ENCODE results near the gene MS4A10.
A peak's percentile ranks its signal among the peaks of the same experiment; 100 is the strongest.
"Not testable (repeated sequence)": the region's sequence is repeated elsewhere in the genome, so short reads cannot be mapped to it uniquely, and the experiment has no call there.

MS4A10 gene

DNA sequence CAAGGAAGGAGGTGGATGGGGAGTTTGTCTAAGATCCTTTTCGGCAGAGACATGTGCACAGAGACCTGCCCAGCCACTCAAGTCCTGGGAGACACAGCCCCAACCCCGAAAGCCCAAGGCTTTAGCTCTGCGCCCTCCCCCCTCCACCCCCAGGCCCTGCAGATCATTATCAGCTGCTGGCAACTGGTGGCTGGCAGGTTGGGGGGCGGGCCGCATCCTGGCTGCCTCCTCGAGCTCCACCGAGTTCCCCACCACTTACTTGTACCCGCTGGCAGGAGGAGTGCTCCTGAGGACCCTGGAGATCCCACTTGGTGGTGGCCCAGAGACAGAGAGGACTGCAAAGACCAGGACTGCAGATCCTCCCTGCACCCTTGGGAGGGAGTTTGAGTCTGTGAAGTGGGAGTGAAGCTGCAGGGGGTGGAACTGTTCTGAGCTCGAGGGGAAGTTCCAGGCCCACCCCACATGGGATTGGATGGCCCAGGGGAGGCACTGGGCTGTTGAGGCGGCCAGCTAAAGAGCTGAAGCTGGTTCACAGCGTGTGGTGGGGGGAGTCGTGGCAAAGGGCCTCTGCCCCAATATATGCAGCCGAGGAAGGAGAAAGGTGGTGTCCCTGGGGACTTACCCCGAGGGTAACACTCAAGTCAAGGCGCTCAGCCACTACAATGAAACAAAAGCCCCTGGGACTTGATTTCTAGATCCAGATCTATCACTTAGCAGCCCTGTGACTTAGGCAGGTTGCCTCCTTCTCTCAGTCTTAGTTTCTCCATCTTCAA is 36.9 kb downstream of the MS4A10 start:
- no peak for DNase-seq (ENCODE audit: extremely low read depth in 1 of 2, low read depth in 1 of 2)

DNA sequence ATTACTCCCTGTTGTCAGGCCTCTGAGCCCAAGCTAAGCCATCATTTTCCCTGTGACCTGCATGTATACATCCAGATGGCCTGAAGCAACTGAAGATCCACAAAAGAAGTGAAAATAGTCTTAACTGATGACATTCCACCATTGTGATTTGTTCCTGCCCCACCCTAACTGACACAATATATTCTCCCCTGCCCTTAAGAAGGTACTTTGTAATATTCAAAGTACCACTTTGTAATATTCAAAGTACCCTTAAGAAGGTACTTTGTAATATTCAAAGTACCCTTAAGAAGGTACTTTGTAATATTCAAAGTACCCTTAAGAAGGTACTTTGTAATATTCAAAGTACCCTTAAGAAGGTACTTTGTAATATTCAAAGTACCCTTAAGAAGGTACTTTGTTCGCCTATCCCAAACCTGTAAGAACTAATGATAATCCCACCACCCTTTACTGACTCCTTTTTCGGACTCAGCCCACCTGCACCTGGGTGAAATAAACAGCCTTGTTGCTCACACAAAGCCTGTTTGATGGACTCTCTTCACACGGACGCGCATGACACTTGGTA is 38.7 kb downstream of the MS4A10 start:
- DNase-seq (ENCODE audit: extremely low read depth in 1 of 2, low read depth in 1 of 2): not testable (repeated sequence)

DNA sequence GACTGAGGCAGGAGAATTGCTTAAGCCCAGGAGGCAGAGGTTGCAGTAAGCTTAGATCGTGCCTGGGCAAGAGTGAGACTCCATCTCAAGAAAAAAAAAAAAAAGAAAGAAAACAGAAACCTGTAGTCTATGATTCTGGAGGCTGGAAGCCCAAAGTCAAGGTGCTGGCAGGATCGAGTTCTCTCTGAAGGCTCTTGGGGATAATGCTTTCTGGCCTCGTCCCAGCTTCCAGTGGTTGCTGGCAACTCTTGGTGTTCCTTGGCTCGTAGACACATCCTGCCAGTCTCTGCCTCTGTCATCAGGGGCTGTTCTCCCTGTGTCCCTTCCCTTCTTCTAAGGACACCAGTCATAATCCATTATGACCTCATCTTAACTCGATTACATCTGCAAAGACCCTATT is 40.0 kb downstream of the MS4A10 start:
- DNase-seq (ENCODE audit: extremely low read depth in 1 of 2, low read depth in 1 of 2): no peak

DNA sequence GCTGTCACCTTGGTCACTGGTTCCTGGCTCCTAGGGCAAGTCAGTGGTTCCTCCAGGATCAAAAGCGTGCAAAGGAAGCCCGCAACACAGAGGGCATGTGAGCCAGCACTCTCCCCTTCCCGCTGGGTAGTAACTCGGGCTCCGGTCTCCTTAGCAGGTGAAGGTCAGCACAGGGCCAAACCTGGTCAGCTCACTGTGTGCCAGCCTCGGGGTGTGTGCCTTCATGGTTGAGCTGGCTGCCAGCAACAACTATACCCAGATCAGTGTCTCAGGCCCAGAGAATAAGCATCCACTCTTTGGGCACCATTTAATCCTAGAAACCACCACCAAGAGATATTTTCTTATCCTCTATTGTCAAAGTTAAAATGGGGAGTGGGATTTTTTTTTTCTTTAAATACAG is 40.7 kb downstream of the MS4A10 start:
- DNase-seq (ENCODE audit: extremely low read depth in 1 of 2, low read depth in 1 of 2): no peak

DNA sequence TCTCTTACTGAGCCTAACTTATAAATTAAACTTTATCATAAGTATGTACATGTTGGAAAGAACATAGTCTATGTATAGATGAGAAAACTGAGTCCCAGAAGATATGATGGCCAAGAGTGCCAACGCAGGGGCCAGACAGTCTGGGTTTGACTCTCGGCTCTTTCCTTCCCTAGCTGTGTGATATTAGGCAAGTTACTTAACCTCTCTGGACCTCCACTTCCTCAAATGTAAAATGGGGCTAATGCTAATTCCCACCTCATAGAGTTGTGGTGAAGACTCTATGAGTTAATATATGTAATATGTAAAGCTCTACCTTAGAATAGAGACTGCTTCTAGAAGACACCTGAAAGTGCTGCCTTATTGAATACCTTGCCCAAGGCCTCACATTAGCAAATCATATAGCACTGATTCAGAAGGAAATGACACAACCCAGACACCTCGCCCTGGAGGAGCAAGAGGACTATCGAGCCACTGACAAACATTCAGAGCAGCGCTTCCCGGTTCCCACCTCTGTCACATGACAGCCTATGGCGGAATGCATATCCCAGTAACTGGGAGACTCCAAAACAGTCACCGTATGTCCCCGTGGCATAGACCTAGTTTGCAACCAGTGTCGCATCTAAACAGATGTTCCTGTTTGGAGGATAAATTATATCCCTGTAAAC is 45.5 kb downstream of the MS4A10 start:
- no peak for DNase-seq (ENCODE audit: extremely low read depth in 1 of 2, low read depth in 1 of 2)

DNA sequence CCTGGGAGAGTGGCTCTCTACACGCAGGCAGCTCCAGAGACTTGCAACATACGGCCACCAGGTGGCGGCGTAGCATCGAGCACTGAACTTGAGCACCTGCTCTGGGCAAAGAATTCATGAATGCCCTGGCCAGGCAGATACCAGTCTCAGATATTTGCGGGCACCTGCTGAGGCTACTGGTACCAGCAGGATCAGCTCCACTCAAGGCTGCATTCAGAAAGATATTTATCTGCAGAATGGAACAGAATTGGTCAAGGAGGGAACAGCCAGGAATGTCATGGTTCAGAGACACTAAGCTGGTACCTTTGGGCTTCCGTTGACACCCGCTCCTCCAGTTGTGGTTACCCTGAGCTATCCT is 46.0 kb downstream of the MS4A10 start:
- peak; percentile 50 to 73 for DNase-seq (ENCODE audit: extremely low read depth in 1 of 2, low read depth in 1 of 2)

DNA sequence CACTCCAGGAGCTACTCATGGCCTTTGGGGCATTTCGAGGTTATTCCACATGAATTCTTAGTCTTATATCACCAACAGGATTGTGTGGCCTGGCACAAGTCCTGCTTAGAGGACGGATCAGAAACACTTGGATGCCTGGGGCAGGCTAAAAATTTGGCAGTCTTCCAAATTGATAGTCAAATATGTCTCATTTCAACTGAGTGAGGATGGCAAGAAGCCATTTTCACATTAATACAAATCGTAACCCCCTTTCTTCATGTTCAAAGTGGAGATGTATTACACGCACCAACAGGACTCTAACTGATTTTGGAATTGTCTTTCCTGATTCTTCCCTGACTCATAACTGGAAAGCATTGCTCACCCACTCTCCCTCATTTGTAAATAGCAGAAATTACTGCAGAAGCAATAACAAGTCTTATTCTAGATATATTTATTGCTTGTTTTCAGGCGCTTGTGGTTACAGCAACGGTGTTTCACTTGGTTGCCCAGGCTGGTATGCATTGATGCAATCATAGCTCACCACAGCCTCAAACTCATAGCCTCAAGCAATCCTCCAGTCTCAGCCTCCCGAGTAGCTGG is 46.5 kb downstream of the MS4A10 start:
- no peak for DNase-seq (ENCODE audit: extremely low read depth in 1 of 2, low read depth in 1 of 2)

DNA sequence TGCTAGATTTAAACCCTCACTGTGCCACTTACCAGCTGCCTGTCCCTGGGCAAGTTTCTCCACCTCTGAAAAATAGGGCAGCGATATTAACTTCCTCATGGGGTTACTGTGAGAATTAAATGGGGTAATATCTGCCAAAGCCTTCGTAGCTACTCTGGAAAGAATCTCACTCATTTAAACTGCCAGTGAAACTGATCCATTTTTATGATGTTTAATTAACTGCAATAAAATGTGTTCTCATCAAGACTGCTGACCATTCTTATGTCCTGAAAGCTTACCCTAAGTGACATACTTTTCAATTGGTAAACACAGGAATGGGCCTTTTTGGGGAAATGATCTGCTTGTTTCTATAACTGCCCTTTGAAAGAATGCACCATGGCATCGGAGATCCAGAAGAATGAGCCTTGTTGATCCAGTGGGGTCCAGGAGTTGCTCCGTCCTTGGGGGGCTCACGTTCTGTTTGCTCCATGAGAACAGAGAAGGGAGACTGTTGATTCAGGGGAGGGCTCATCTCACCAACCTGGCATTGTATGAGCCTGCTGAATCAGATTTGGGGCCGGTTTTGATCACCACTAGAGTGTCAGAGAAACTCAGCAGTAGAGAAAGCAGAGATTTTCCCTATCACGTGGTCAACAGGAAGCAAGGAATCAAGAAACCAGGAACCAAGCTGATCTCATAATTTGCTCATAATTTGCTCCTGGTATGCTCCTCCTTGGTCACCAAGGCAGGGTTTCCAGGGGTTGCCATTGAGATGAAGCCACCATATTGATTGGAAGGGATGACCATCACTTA is 49.8 kb downstream of the MS4A10 start:
- DNase-seq (ENCODE audit: extremely low read depth in 1 of 2, low read depth in 1 of 2): no peak

DNA sequence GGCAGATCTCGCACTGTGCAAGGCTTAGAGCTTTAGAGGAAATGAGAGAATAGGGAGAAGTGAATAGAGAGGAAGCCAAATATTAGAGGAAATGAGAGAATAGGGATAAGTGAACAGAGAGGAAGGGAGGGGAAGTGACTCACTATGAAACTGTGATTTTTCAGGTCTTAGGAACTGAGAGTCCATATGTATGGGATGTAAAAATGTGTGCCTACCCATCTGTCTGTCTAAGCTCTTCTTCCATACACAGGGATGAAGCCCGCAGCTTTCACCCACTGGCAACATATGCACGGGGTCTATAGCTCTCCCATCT is 50.4 kb downstream of the MS4A10 start:
- no peak for DNase-seq (ENCODE audit: extremely low read depth in 1 of 2, low read depth in 1 of 2)

DNA sequence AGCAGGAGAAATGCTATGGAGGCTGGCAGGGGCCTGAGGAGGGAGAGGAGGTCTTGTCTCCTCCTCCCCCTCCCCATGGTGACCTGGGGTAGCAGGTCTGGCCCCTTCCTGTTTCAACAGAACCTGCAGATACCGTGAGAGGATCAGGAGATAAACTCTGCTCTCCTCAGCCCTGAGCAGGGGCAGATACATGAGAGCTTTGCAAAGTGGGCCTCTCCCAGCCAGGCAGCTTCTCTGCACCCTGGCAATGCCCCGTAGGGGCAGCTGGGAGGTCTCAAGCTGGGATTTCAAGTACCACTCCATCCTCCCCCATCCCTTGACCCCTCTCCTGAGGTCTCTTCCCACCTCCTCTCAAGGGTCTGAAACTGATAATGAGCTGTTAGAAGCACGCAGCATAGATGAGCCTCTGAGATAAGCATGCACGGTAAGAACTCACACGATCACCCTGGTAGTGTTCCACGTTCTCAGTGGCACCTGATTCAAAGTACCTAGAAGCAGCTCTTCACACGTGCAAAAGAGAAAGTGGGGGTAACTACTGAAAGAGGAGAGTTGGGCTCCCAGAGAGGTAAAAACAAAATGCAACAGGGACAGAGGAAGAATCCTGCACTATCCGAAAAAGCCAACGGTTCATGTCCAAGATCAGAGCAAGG is 51.9 kb downstream of the MS4A10 start:
- no peak for DNase-seq (ENCODE audit: extremely low read depth in 1 of 2, low read depth in 1 of 2)

DNA sequence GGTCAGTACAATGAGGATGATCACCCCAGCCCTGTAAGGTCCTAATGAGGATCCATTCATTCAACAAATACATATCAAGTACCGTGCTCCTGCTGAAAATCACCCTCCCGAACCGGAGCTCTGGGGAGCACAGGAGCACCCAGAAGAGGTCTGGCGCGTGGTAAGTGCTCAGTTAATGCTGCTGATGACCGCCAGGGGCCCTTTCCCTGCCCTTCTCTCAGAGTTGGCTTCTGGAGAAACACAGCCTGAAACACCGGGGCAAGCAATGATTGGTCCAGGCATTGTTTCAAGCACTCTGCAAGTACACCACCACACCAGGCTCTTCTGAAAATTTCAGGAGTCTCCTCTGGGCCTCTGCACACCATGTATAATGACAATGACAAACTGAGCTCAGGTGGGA is 53.0 kb downstream of the MS4A10 start:
- no peak for DNase-seq (ENCODE audit: extremely low read depth in 1 of 2, low read depth in 1 of 2)

DNA sequence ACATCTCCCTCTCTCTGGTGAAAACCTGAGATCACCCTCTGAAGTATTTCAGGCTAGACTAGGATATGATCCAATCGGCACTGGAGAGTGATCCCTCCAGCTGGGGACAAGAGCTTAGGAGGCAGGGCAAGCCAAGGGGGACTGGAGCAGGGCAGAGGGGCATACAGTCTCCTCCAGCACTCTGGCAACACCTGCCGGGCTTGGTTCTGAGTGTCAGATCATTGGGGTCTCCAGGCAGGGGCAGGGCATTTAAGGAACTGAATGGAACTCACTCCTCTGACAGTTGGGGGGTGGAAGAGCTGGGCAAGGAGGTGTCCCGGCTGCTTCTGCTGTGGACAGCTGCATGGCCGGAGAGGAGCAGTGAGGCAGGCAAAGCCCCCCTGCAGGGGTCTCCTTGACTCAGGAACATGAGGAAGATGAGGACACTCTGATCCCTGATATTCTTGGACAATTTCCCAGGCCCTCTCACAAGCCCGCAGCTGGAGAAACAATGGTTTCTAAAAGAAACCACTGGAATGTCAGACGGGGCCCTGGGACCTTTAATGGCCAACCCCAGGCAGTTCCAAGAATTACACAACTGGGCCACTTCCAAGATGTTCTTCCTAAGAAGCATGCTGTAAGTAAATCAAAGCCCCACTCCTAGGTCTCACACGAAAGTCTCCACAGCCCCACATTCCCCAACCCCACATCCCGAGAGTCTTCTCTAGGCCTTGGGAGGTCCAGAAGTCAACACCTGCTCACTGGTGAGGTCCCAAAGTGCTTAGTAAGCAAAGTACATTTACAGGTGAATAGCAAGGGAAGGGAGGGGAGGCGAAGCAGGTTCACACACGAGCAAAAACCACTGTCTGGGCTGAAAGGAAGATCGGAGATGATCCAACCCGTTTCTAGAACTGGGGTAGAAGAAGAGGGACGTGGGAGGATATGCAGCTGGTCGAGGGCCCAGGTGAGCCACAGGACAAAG is 55.6 kb downstream of the MS4A10 start:
- no peak for DNase-seq (ENCODE audit: extremely low read depth in 1 of 2, low read depth in 1 of 2)

DNA sequence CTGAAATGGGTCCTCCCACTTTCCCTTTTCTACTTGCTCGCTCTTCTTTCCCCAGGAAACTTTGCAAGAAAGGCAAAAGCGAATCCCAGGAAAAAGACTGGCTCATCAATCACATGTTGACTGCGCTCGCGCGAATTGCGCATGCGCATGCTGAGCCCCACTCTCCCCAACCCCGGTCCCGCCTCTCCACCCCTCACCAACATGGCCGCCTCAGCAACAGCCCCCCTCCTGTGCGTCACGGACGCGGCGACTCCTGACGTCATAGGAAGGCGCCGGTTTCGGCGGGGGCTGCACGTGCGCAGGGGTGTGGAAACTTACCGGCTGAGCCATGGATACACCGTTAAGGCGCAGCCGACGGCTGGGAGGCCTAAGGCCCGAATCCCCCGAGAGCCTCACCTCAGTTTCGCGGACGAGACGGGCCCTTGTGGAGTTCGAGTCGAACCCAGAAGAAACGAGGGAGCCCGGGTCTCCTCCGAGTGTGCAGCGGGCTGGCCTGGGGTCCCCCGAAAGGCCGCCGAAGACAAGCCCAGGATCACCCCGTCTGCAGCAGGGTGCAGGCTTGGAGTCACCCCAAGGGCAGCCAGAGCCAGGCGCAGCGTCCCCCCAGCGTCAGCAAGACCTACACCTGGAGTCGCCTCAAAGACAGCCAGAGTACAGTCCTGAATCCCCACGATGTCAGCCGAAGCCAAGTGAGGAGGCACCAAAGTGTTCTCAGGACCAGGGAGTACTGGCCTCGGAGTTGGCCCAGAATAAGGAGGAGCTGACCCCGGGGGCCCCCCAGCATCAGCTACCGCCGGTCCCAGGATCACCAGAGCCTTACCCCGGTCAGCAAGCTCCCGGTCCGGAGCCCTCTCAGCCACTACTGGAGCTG is 56.9 kb downstream of the MS4A10 start, which contains the start of gene CCDC86:
Gene CCDC86, plus strand, starts transcription at position 317 of the 871 bp plus-strand sequence. Its CDS starts 12 bp downstream, at position 329.
- DNase-seq (ENCODE audit: extremely low read depth in 1 of 2, low read depth in 1 of 2): peak; percentile 97 to 98

DNA sequence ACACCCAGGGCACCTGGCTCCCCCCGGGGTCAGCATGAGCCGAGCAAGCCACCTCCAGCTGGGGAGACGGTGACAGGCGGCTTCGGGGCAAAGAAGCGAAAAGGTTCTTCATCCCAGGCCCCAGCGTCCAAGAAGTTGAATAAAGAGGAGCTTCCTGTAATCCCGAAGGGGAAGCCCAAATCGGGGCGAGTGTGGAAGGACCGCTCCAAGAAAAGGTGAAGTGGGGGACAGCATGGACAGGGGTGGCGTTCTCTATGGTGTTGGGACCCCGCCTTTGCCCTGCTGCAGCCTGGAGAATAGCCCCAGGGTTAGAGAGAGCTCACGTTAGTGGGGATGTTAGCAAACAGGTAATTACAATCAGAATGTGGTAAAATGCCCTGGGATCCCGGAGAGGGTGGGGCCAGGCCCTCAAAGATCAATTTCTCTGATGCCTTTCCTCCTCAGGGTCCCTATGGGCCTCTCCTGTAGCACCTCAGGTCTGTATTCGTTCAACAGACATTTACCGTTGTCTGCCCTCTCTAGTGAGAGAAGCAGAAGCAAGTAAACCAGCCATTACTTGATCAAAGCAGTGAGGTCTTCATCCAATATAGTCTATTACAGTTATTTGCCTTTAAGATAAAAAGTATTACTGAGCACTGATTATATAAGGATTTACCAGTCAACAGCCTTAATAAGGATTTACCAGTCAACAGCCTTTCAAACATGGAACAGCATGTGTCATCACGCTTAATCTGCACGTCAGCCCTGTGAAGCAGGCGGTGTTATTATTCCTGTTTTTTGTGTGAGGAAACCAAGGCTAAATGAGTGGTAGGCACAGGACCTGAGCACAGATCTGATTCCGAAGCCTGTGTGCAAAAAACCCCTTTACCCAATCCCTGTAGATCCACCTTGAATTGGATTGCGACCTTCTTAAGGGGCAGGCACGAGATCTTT is 57.8 kb downstream of the MS4A10 start:
- no peak for DNase-seq (ENCODE audit: extremely low read depth in 1 of 2, low read depth in 1 of 2)

DNA sequence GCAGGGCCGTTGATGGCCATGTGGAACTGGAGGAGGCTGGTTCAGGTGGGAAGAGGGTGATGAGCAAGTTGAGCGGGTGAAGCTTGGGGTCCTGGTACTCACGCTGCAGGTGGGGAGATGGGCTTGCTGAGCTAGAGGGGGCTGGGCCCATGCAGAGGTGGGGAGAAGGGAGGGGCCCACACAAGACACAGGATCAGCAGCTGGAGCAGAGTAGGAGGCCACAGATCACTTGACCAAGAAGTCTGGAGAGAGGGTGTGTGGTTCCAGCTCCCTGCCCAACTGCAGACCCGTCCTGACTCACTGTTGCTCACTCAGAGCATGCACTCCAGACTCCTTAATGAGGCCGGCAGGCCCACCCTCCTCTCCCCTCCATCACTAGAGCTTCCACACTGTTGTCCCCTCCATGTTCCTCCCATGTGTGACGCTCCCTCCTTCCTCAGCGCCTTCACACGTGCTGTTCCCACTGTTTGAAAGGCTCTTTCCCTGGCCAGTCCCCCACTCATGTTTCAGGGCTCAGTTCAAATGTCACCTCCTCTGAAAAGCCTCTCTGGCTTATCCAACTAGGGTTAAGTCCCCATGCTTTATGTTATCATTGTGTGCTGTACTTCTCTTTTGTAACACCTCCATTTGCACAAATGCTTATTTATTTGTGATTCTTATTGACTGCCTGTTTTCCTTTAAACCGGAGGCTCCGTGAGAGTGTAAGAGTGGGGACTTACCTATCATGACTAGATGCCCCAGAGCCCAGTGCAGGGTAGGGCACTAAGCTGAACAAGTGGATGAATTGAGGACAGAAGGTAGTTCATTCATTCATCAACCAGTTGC is 59.1 kb downstream of the MS4A10 start:
- no peak for DNase-seq (ENCODE audit: extremely low read depth in 1 of 2, low read depth in 1 of 2)

DNA sequence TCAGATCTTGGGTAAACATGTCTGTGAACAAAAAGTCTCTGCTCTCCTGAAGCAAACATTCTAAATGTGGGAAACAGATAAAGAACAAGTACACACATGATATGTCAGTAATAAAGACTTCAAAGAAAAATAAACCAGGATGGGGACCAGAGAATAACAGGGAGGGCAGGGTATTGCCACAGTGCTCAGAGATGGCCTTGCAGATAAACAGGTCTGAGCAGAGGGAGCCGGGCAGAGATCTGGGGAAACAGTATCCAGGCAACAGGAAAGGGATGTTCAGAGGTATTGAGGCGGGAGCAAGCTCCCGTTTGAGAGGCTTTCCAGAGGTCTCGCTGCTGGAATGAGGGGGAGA is 59.7 kb downstream of the MS4A10 start:
- DNase-seq (ENCODE audit: extremely low read depth in 1 of 2, low read depth in 1 of 2): no peak

DNA sequence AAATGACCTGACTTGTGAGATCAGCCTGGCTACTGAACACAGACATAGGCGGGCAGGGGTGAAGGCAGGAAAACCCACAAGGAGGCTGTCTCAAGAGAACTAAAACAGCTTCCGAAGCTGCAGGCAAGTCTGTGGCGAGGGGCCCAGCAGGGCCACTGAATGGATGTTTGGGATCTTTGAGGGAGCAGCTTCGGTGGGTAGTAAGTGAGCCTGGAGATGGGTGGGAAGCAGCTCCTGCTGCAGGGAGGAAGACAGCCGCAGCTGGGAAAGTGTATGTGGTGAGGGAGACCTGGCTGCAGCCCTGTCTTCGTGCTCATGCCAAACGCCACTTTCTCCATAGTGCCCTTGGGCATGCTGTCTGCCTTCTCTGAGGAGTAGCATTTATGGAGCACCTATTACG is 60.2 kb downstream of the MS4A10 start:
- DNase-seq (ENCODE audit: extremely low read depth in 1 of 2, low read depth in 1 of 2): no peak

Measured in activated CD8-positive, alpha-beta memory T cell treated with anti-CD3 and anti-CD28 coated beads for 1 hour (primary cell).